Dendritic cell treated with granulocyte-macrophage colony-stimulating factor and Interleukin-4, amounts not matched to agents 40 ng/mL and 50 ng/mL, for 4 days (primary cell): ENCODE data around the gene YIPF4.
A peak's percentile ranks its signal among the peaks of the same experiment; 100 is the strongest.
"Not testable (repeated sequence)": the region's sequence is repeated elsewhere in the genome, so short reads cannot be mapped to it uniquely, and the experiment has no call there.

Source experiments
- H3K27ac Mint-ChIP-seq: one replicate; pipeline ENCODE4 v1.8.0; 2022; ENCODE audit warnings: mild to moderate bottlenecking, mixed read lengths
- H3K27me3 Mint-ChIP-seq: one replicate; pipeline ENCODE4 v1.8.0; 2022; ENCODE audit warnings: mild to moderate bottlenecking, mixed read lengths
- H3K36me3 Mint-ChIP-seq: one replicate; pipeline ENCODE4 v1.8.0; 2022; ENCODE audit warnings: low read depth, mixed read lengths
- H3K4me1 Mint-ChIP-seq: one replicate; pipeline ENCODE4 v1.8.0; 2022; ENCODE audit warnings: low read depth, mixed read lengths
- H3K4me3 Mint-ChIP-seq: one replicate; pipeline ENCODE4 v1.8.0; 2022; ENCODE audit warnings: mild to moderate bottlenecking, moderate library complexity, mixed read lengths
- H3K9me3 Mint-ChIP-seq: one replicate; pipeline ENCODE4 v1.8.0; 2022; ENCODE audit warnings: mixed read lengths
- intact Hi-C: fragments of 100-400 bp; cut with micrococcal nuclease; formaldehyde crosslinking; loops from one replicate; pipeline ENCODE4 v1.15.0; 2022

YIPF4 gene

DNA sequence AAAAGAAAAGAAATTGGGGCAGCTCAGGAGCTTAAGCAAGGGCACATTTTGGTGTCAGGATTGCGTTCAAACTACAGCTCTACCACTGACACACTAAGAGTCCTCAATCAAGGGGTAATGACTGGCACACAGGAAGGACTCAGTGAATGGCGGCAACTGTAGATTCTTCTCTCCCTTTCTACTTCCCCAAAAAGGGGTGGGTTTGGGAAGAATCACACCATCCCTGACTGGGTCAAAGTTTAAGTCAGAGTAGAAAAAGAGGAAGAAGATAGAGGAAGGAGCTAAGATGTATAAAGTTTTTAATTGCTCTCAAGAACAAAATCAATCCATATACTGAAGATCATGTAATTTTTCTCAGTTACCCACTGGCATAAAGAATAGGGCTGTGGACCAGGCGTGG, 15.6 kb upstream of the YIPF4 start:
- Mint-ChIP-seq H3K27me3 (no peaks in the 10 kb centered on the region), H3K36me3 (peaks cover 22% of the 10 kb centered on the region), H3K9me3 (no peaks in the 10 kb centered on the region), H3K27ac (peak overlapping the region; percentile 92), H3K4me3 (peak overlapping the region; percentile 57), H3K4me1 (peaks cover 67% of the 10 kb centered on the region)
- intact Hi-C loops, result loop anchor here (2.0 to 5.0 kb wide), 2 partner anchors 17 to 35 kb away; no protein-coding TSS in a partner anchor

DNA sequence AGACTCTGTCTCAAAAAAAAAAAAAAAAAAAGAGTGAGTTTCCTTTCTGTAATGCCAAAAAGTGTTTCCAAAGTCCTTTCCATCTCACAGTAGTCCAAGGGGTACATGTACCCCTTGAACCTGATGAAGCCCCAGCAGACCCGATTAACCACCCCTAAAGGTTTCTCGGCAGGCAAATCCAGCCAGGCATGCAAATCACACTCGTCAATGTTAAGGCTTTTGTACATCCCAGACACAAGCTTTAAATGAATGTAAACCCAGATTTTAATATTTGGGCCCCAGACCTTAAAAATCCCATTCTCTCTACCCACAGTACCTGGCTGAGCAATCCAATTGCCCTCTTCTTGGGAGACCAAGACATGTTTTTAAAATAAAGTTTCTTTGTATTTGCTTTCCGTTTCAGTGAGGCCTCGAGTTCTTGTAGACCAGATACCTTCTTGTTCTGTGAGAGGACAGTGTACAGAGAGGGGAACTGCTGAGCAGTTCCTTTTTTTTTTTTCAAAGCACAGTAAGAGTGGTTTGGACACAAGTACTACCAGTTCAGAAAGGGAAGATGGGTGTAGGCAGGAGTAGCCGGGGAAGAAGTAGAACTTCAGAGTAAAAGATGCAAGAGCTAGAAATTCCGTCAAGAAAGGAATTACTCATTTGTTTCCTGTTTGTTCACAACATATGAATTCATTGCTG, 13.1 kb upstream of the YIPF4 start, which contains the start of gene NLRC4:
Gene NLRC4, minus strand, starts transcription at position 465 of the 684 bp plus-strand sequence. CDS start 8,111 bp downstream, outside the sequence.
- Mint-ChIP-seq H3K27me3 (no peaks in the 10 kb centered on the region), H3K9me3 (no peaks in the 10 kb centered on the region), H3K36me3 (peaks cover 7% of the 10 kb centered on the region), H3K4me1 (peaks cover 53% of the 10 kb centered on the region), H3K4me3 (peak within 1 kb of the TSS; percentile 74), H3K27ac (peak within 1 kb of the TSS; percentile 94)
- intact Hi-C loops, result loop anchor here (5.0 kb wide), 1 partner anchor 33 kb away; no protein-coding TSS in a partner anchor

DNA sequence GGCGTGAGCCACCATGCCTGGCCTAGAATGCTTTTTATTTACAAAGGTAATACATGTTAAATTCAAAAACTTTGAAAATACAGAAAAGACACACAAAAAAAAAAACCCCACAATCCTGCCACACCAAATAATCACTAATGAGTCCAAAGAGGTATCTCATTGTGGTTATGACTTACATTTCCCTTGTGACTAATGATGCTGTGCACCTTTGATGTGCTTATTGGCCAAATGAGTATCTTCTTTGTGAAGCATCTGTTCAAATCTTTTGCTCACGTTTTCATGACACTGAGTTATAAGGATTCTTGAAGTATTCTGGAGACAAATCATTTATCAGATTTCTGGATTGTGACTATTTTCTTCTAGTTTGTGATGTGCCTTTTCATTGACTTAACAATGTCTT, 6.6 kb upstream of the YIPF4 start:
- intact Hi-C loops, result no loop called here
- Mint-ChIP-seq H3K9me3 (no peaks in the 10 kb centered on the region), H3K4me3 (no peak overlapping the region), H3K4me1 (no peaks in the 10 kb centered on the region), H3K27me3 (peaks cover 2% of the 10 kb centered on the region), H3K36me3 (no peaks in the 10 kb centered on the region), H3K27ac (no peak overlapping the region)

DNA sequence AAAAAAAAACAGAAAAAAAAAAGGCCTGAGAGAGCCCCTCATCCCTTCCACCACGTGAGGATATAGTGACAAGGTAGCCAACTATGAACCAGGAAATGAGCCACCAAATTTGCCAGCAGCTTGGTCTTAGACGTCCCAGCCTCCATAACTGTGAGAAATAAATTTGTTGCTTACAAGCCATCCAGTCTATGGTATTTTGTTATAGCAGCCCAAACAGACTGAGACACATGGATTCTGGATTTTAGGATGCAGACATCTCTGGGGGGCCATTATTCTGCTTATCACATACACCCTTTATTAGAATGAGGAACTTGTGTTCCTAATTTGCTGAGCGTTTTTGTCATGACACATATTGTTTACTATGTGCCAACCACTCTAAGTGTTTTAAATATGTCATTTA, 5.4 kb upstream of the YIPF4 start:
- Mint-ChIP-seq H3K4me1 (peaks cover under 1% of the 10 kb centered on the region), H3K9me3 (no peaks in the 10 kb centered on the region), H3K4me3 (no peak overlapping the region), H3K36me3 (no peaks in the 10 kb centered on the region), H3K27me3 (peaks cover 2% of the 10 kb centered on the region), H3K27ac (no peak overlapping the region)
- intact Hi-C loops, result no loop called here

DNA sequence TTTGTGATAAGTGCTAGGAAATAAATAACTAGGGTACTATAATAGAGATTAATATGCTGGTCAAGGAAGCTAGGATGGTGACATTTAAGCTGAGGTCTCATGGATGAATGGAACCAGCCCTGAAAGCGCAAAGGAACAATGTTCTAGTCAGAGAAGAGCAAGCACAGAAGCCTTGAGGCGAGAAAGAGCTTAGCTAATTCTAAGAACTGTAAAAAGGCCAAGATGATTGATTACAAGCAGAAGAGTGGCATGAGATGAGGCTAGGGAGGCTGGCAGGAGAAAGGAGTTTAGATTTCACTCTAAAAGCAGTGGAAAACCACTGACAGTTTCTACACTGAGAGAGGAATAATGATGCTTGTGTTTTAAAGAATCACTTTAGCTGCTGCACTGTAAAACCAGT, 3.4 kb upstream of the YIPF4 start:
- intact Hi-C loops, result no loop called here
- Mint-ChIP-seq H3K36me3 (peaks cover 11% of the 10 kb centered on the region), H3K27me3 (peaks cover 2% of the 10 kb centered on the region), H3K4me1 (peaks cover 16% of the 10 kb centered on the region), H3K9me3 (no peaks in the 10 kb centered on the region), H3K27ac (peak overlapping the region; percentile 1), H3K4me3 (no peak overlapping the region)

DNA sequence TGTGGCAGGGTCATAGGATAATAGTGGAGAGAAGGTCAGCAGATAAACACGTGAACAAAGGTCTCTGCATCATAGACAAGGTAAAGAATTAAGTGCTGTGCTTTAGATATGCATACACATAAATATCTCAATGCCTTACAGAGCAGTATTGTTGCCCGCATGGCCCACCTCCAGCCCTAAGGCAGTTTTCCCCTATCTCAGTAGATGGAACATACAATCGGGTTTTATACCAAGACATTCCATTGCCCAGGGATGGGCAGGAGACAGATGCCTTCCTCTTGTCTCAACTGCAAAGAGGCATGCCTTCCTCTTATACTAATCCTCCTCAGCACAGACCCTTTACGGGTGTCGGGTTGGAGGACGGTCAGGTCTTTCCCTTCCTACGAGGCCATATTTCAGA, 1.9 kb upstream of the YIPF4 start:
- H3K36me3 Mint-ChIP-seq, result peaks cover 14% of the 10 kb centered on the region
- not testable (repeated sequence) for H3K27me3 Mint-ChIP-seq, H3K27ac Mint-ChIP-seq, H3K4me3 Mint-ChIP-seq, H3K9me3 Mint-ChIP-seq
- intact Hi-C loops, result loop anchor here (5.0 kb wide), 2 partner anchors 82 to 108 kb away; partner anchors contain the start of genes BIRC6 and SLC30A6
- H3K4me1 Mint-ChIP-seq, result peaks cover 16% of the 10 kb centered on the region

DNA sequence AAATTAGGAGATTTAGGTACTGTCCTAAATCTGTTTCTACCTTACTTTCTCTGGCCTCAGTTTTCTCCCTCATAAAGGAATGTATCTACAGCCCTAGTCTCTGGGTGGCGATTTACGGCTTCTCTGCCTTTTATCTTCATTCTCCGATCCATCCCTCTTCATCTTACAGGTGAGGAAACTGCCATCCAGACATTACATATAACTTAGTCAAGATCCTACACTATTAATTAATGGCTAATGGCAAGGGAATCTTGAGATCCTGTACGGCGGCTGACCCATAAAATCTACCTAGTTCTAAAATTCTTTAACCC, 386 bp upstream of the YIPF4 start:
- Mint-ChIP-seq H3K4me1 (peaks cover 23% of the 10 kb centered on the region), H3K27ac (peak overlapping the region; percentile 94), H3K27me3 (peaks cover 2% of the 10 kb centered on the region), H3K36me3 (peaks cover 29% of the 10 kb centered on the region), H3K4me3 (peak overlapping the region; percentile 88), H3K9me3 (no peaks in the 10 kb centered on the region)
- intact Hi-C loops, result loop anchor here (5.0 kb wide), 2 partner anchors 80 to 110 kb away; partner anchors contain the start of genes BIRC6 and SLC30A6

DNA sequence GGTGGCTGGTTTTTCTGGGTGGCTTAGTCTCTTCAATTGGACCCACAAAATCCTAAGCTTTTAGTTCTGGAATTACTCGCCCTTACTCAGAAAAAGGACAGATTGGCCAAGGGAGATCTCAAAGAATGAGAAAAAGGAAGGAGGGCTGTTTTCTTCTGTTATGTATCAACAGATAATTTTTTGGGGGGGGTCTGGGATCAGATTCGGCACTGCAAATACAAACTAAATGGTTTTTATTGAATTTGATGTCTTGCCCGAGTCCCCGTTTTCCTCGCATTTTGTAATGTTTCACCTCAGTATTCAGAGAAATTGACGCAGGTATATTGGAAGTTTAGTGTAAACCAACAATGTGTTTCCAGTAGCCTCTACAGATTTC, 762 bp downstream of the YIPF4 start:
- H3K36me3 Mint-ChIP-seq, result peaks cover 41% of the 10 kb centered on the region
- peak overlapping the region; percentile 88 for H3K4me3 Mint-ChIP-seq
- H3K27me3 Mint-ChIP-seq, result peaks cover 2% of the 10 kb centered on the region
- intact Hi-C loops, result loop anchor here (2.0 to 5.0 kb wide), 3 partner anchors 16 to 111 kb away; partner anchors contain the start of genes BIRC6 and SLC30A6
- peak overlapping the region; percentile 94 for H3K27ac Mint-ChIP-seq
- H3K9me3 Mint-ChIP-seq, result no peaks in the 10 kb centered on the region
- H3K4me1 Mint-ChIP-seq, result peaks cover 31% of the 10 kb centered on the region

DNA sequence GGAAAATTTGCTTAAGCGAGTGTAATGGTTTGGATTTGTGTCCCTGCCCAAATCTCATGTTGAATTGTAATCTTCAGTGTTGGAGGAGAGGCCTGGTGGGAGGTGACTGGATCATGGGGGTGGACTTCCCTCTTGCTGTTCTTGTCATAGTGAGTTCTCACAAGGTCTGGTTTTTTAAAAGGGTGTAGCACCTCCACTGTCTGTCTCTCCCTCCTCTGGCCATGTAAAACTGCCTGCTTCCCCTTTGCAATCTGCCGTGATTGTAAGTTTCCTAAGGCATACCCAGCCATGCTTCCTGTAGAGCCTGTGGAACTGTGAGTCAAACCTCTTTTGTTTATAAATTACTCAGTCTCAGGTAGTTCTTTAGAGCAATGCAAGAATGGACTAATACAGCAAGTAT, 6.6 kb downstream of the YIPF4 start:
- intact Hi-C loops, result no loop called here
- H3K27ac Mint-ChIP-seq, result peak overlapping the region; percentile 21
- no peaks in the 10 kb centered on the region for H3K27me3 Mint-ChIP-seq
- no peaks in the 10 kb centered on the region for H3K9me3 Mint-ChIP-seq
- peaks cover 51% of the 10 kb centered on the region for H3K36me3 Mint-ChIP-seq
- H3K4me3 Mint-ChIP-seq, result no peak overlapping the region
- H3K4me1 Mint-ChIP-seq, result peaks cover 52% of the 10 kb centered on the region

DNA sequence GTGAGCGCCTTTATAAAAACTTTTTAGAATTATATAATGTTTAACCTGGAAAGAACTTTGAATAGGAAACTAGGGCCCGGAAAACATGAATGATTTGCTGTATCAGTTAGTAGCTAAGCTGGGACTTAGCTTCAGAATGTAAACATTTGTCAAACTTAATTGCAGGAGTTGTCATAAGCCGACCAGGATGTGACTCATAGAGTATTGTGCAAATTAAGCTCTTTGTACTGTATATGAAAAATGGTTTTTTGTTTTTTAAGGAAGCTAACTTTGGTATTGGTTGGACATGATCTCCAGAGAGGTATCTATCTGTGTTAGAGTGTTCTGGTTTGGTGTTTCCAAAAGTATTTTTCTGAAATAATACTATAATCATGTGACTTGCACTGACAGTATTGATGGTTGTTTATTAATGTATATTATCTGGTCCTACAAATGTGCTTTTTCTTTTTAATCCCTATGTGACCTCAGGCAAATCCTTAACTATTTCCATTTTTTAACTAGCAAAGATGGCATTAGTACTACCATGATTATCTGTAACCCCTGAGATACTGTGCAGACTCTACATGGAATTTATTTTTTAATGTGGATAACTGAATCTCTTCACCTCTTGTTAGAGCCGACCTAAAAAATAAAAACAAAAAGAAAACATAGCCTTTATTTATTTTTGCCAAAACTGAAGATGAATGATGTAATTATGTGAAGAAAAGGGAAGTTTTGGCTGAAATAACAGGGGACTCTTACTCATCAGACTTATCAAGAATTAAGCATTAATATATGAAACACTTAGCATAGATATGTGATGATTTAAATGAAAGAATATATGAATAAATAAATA, 11.7 kb downstream of the YIPF4 start:
- H3K27me3 Mint-ChIP-seq, result no peaks in the 10 kb centered on the region
- H3K36me3 Mint-ChIP-seq, result peaks cover 50% of the 10 kb centered on the region
- intact Hi-C loops, result no loop called here
- peaks cover 30% of the 10 kb centered on the region for H3K4me1 Mint-ChIP-seq
- peak overlapping the region; percentile 83 for H3K27ac Mint-ChIP-seq
- H3K4me3 Mint-ChIP-seq, result peak overlapping the region; percentile 6
- no peaks in the 10 kb centered on the region for H3K9me3 Mint-ChIP-seq

DNA sequence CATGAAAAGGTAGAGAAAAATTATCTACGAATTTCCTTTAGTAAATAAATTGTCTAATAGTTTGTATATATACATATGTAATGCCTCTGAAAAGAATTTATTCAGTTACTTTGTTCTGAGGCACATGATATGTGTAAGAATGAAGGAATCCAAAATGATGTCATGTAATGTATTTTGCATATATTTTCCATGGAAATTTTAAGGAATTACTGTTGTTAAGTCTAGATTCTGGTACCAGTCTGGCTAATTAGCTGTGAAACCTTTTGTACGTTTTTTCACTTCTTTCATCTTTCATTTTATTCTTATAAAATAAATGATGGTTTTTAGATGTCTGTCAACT, 12.3 kb downstream of the YIPF4 start:
- Mint-ChIP-seq H3K4me1 (peaks cover 24% of the 10 kb centered on the region), H3K27ac (peak overlapping the region; percentile 83), H3K4me3 (no peak overlapping the region), H3K36me3 (peaks cover 50% of the 10 kb centered on the region), H3K27me3 (no peaks in the 10 kb centered on the region), H3K9me3 (no peaks in the 10 kb centered on the region)
- intact Hi-C loops, result no loop called here

DNA sequence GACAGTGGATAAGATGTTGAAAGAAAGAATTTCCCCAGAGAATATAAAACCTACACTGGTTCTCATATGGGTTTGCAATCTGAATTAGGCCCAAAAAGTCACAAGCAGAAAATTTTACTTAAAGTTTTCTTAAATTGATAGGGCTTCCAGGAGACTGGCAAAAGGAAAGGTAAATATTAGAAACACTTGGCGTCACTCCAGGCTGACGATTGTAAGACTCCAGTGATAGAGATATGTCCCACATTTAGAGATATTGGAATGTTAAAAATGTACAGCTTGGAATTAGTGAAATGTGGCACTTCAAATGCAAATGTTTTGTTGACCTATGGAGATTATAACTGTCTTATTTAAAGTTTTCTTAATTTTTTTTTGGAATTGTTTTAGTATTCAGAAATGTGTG, 14.0 kb downstream of the YIPF4 start:
- no peak overlapping the region for H3K27ac Mint-ChIP-seq
- no peaks in the 10 kb centered on the region for H3K27me3 Mint-ChIP-seq
- H3K4me1 Mint-ChIP-seq, result peaks cover 20% of the 10 kb centered on the region
- no peaks in the 10 kb centered on the region for H3K9me3 Mint-ChIP-seq
- H3K4me3 Mint-ChIP-seq, result no peak overlapping the region
- intact Hi-C loops, result no loop called here
- H3K36me3 Mint-ChIP-seq, result peaks cover 56% of the 10 kb centered on the region

DNA sequence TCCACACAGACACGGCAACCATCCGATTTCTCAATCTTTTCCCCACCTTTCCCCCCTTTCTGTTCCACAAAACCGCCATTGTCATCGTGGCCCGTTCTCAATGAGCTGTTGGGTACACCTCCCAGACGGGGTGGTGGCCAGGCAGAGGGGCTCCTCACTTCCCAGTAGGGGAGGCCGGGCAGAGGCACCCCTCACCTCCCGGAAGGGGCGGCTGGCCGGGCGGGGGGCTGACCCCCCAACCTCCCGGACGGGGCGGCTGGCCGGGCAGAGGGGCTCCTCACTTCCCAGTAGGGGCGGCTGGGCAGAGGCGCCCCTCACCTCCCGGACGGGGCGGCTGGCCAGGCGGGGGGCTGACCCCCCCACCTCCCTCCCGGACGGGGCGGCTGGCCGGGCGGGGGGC, 15.8 kb downstream of the YIPF4 start:
- H3K27me3 Mint-ChIP-seq, H3K4me3 Mint-ChIP-seq, H3K4me1 Mint-ChIP-seq, H3K27ac Mint-ChIP-seq, H3K9me3 Mint-ChIP-seq, intact Hi-C loops: not testable (repeated sequence)
- H3K36me3 Mint-ChIP-seq, result peaks cover 63% of the 10 kb centered on the region

DNA sequence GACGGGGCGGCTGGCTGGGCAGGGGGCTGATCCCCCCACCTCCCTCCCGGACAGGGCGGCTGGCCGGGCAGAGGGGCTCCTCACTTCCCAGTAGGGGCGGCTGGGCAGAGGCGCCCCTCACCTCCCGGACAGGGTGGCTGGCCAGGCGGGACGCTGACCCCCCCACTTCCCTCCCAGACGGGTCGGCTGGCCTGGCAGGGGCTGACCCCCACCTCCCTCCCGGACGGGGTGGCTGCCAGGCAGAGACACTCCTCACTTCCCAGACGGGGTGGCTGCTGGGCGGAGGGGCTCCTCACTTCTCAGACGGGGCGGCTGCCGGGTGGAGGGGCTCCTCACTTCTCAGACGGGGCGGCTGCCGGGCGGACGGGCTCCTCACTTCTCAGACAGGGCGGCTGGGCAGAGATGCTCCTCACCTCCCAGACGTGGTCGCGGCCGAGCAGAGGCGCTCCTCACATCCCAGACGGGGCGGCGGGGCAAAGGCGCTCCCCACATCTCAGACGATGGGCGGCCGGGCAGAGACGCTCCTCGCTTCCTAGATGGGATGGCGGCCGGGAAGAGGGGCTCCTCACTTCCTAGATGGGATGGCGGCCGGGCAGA, 16.4 kb downstream of the YIPF4 start:
- H3K4me1 Mint-ChIP-seq, H3K27ac Mint-ChIP-seq, H3K9me3 Mint-ChIP-seq, H3K27me3 Mint-ChIP-seq, intact Hi-C loops, H3K4me3 Mint-ChIP-seq: not testable (repeated sequence)
- peaks cover 68% of the 10 kb centered on the region for H3K36me3 Mint-ChIP-seq
